ENCODE measurements around the gene TUBA1A. TPM values are rescaled to one million over a fixed set of nuclear protein-coding genes. Genes with fewer than 3 reads are reported as not detected.

The TUBA1A gene
- total RNA-seq, 1 experiment from 2014 or later = 24.1 TPM

GRCh38 chr12:49219417-49220026, 30.6 kb upstream of the TUBA1A start:
- Histone ChIP-seq H3K4me3 (replicated peaks in 1 of 2; ENCODE audit: low read depth in 1 of 2, low read length in 2 of 2) (no peak overlapping the region), H3K9me2 (ENCODE audit: insufficient read depth) (no peaks in the 10 kb centered on the region), H4K20me1 (ENCODE audit: insufficient read depth) (no peaks in the 10 kb centered on the region), H3K79me2 (ENCODE audit: insufficient read depth, low read length) (no peaks in the 10 kb centered on the region), H2AFZ (ENCODE audit: low read depth, low read length, poor library complexity, severe bottlenecking) (no peak overlapping the region), H3K9me3 (ENCODE audit: control insufficient read depth in 1 of 2, insufficient read depth in 1 of 2, low read depth in 1 of 2, low read length in 2 of 2) (no peaks in the 10 kb centered on the region), H3K36me3 (ENCODE audit: control insufficient read depth in 1 of 2, insufficient read depth in 2 of 2, low read length in 2 of 2) (no peaks in the 10 kb centered on the region), H3K27me3 (ENCODE audit: insufficient read depth, low read length) (no peaks in the 10 kb centered on the region), H3K4me1 (ENCODE audit: control insufficient read depth in 1 of 2, insufficient read depth in 2 of 2, low read length in 2 of 2) (peaks cover 5 to 17% of the 10 kb centered on the region in 2 experiments; a peak in 2 of 4 replicates), H3K4me2 (ENCODE audit: low read length) (no peak overlapping the region), H3K27ac (ENCODE audit: low read depth, low read length) (no peak overlapping the region), H3K9ac (ENCODE audit: low read length) (no peak overlapping the region)
- TF ChIP-seq TCF7L2 (IDR thresholded peaks at IDR 0.05; ENCODE audit: borderline replicate concordance, extremely low read depth, insufficient read depth, insufficient read length) (no peak), REST (IDR thresholded peaks at IDR 0.05; ENCODE audit: low read depth) (no peak), JUND (IDR thresholded peaks at IDR 0.05) (no peak), YY1 (IDR thresholded peaks at IDR 0.05; ENCODE audit: extremely low read depth, insufficient replicate concordance, low read depth, low read length) (no peak), SP1 (IDR thresholded peaks at IDR 0.05; ENCODE audit: low read depth) (no peak), CBX3 (IDR thresholded peaks at IDR 0.05; ENCODE audit: low read depth) (no peak), EGR1 (IDR thresholded peaks at IDR 0.05; ENCODE audit: low read depth) (no peak), FOSL1 (IDR thresholded peaks at IDR 0.05; ENCODE audit: low read depth) (no peak), ZFX (IDR thresholded peaks at IDR 0.05) (no peak), POLR2AphosphoS5 (IDR thresholded peaks at IDR 0.05; ENCODE audit: low read depth, low read length) (no peak), CEBPB (IDR thresholded peaks at IDR 0.05; ENCODE audit: low read depth) (no peak), ZNF274 (IDR thresholded peaks at IDR 0.05; ENCODE audit: low read depth, low read length) (no peak), EZH2phosphoT487 (IDR thresholded peaks at IDR 0.05; ENCODE audit: borderline replicate concordance) (no peak), ATF3 (IDR thresholded peaks at IDR 0.05) (no peak)
- TF ChIP-seq, protein P1, sequence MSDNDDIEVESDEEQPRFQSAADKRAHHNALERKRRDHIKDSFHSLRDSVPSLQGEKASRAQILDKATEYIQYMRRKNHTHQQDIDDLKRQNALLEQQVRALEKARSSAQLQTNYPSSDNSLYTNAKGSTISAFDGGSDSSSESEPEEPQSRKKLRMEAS (IDR thresholded peaks at IDR 0.05) = no peak
- TF ChIP-seq, protein P2, sequence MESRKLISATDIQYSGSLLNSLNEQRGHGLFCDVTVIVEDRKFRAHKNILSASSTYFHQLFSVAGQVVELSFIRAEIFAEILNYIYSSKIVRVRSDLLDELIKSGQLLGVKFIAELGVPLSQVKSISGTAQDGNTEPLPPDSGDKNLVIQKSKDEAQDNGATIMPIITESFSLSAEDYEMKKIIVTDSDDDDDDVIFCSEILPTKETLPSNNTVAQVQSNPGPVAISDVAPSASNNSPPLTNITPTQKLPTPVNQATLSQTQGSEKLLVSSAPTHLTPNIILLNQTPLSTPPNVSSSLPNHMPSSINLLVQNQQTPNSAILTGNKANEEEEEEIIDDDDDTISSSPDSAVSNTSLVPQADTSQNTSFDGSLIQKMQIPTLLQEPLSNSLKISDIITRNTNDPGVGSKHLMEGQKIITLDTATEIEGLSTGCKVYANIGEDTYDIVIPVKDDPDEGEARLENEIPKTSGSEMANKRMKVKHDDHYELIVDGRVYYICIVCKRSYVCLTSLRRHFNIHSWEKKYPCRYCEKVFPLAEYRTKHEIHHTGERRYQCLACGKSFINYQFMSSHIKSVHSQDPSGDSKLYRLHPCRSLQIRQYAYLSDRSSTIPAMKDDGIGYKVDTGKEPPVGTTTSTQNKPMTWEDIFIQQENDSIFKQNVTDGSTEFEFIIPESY (IDR thresholded peaks at IDR 0.05; ENCODE audit: extremely low read depth, insufficient replicate concordance, low read length) = no peak
- TF ChIP-seq, protein P3, sequence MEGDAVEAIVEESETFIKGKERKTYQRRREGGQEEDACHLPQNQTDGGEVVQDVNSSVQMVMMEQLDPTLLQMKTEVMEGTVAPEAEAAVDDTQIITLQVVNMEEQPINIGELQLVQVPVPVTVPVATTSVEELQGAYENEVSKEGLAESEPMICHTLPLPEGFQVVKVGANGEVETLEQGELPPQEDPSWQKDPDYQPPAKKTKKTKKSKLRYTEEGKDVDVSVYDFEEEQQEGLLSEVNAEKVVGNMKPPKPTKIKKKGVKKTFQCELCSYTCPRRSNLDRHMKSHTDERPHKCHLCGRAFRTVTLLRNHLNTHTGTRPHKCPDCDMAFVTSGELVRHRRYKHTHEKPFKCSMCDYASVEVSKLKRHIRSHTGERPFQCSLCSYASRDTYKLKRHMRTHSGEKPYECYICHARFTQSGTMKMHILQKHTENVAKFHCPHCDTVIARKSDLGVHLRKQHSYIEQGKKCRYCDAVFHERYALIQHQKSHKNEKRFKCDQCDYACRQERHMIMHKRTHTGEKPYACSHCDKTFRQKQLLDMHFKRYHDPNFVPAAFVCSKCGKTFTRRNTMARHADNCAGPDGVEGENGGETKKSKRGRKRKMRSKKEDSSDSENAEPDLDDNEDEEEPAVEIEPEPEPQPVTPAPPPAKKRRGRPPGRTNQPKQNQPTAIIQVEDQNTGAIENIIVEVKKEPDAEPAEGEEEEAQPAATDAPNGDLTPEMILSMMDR (IDR thresholded peaks at IDR 0.05 in 2 of 3, conservative IDR thresholded peaks at IDR 0.05 in 1 of 3; ENCODE audit: borderline replicate concordance in 1 of 3, insufficient read depth in 1 of 3, low read depth in 2 of 3, low read length in 2 of 3) = no peak
- ChIA-PET POLR2A (no interaction called here), CTCF (no interaction called here), RAD21 (ENCODE audit: low non-redundant PET in 1 of 2, low total read pairs in 2 of 2, uncharacterized antibody in 2 of 2, unreplicated experiment in 2 of 2) (no interaction called here)
- DNase-seq (ENCODE audit: low read depth, low spot score) (no peak), ATAC-seq (peak; percentile 58; the same call in 1 of the 2 replicates)
- intact Hi-C loops (cut with micrococcal nuclease) = no loop called here
- BruUV-seq (replicated peaks) = no TSS peak

Measured in HCT116 (cell line).